Measurements from ENCODE around the gene NPB.

Gene NPB

DNA sequence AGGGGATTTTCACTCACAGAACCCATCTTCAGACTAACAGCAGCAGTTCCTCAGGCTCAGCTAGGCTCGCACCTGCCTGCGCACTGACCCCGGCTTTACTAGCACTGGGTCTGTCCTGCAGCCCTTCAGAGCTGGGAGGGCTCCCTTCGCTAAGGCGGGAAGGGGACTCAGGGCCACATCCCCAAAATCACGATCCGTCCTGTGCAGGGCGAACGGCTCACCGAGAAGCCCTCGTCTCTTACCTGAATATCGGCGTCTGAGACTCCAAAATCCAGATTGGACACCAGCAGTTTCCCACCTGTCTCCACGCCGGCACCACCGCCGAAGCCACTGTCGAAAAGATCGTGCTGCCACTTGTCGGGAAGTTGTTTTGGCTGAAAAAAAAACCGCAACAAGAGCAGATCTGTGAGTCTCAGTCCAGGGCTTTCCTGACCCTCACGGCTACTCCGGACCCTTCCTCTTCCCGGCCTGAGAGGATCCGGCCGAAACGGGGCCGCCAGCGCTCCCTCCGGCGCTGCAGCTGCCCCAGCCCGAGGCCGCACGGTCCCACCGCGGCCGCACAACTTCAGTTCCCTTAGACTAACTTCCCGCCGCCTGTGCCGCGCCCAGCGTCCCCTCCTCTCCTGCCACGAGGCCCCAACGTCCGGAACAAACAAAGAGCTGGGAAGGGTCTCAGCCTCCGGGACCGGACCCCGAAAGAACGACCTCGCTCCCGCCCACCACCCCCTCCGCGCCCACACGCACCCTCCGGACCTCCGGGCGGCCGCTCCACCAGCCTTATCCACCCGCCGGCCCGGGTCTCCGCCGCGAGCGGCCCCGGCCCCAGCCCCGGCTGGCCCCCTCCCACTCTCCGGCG lies 11.4 kb upstream of the NPB start:
- Histone ChIP-seq H2BK15ac (ENCODE audit: low read depth, poor library complexity, severe bottlenecking) (no peak overlapping the region), H2BK120ac (ENCODE audit: low read depth, low read length) (peak overlapping the region; percentile 97)
- 17% methylated on average over 56 of the region's 69 CpGs for WGBS

DNA sequence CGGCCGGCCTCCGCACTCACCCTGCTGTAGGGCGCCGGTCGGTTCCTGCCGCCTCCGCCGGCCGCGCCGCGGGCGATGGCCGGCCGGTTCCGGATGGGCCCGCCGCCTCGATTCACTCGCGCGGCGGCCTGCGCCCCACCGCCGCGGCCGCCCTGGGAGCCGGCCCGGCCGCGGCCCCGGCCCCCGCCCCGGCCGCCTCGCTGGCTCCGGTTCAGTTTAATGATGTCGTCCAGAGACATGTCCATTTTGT lies 10.8 kb upstream of the NPB start:
- DNase-seq, result no peak
- Histone ChIP-seq H3K9me3 (ENCODE audit: control insufficient read depth, low read length) (no peaks in the 10 kb centered on the region), H3K4me2 (ENCODE audit: low read length, poor library complexity, severe bottlenecking) (no peak overlapping the region), H3K18ac (ENCODE audit: low read depth in 1 of 2, low read length in 2 of 2) (peak overlapping the region; percentile 22 to 65), H4K8ac (ENCODE audit: low read length) (peak overlapping the region; percentile 29), H4K91ac (ENCODE audit: low read length) (no peak overlapping the region), H3K4me3 (ENCODE audit: insufficient read depth in 1 of 2, low read depth in 1 of 2, low read length in 2 of 2) (peak overlapping the region; percentile 86 to 95), H3K23ac (ENCODE audit: low read length in 2 of 2) (no peak overlapping the region), H3K4me1 (ENCODE audit: control insufficient read depth, insufficient read depth, low read depth, low read length) (peaks cover 31% of the 10 kb centered on the region), H2BK5ac (ENCODE audit: low read depth, low read length, poor library complexity, severe bottlenecking) (no peak overlapping the region), H3K36me3 (ENCODE audit: control insufficient read depth in 1 of 2, insufficient read depth in 2 of 2, low read depth in 1 of 2, low read length in 2 of 2) (peaks cover 56 to 59% of the 10 kb centered on the region in 2 experiments), H3K4ac (ENCODE audit: low read depth in 1 of 2, low read length in 2 of 2) (peak overlapping the region in 1 of 2 experiments; percentile 88), H2BK120ac (ENCODE audit: low read depth, low read length) (peak overlapping the region; percentile 97), H3K27me3 (ENCODE audit: control insufficient read depth in 1 of 2, insufficient read depth in 1 of 2, low read length in 2 of 2) (no peaks in the 10 kb centered on the region), H2AK5ac (ENCODE audit: low read length, severe bottlenecking) (no peak overlapping the region), H3K14ac (ENCODE audit: low read length in 2 of 2) (no peak overlapping the region), H3K27ac (ENCODE audit: low read length, poor library complexity, severe bottlenecking) (no peak overlapping the region), H2AFZ (ENCODE audit: low read depth, low read length) (no peak overlapping the region), H3K9ac (ENCODE audit: low read length) (peak overlapping the region; percentile 96), H3K79me1 (replicated peaks; ENCODE audit: low read length, poor library complexity, severe bottlenecking) (peaks cover 27% of the 10 kb centered on the region), H2BK12ac (ENCODE audit: low read length in 2 of 2) (no peak overlapping the region), H2BK15ac (ENCODE audit: low read depth, poor library complexity, severe bottlenecking) (no peak overlapping the region)
- WGBS, result under 1% methylated on average over 36 of the region's 40 CpGs

More for the DNA sequence above, 11.4 kb upstream of the NPB start:
- Histone ChIP-seq H2AFZ (ENCODE audit: low read depth, low read length) (no peak overlapping the region), H3K36me3 (ENCODE audit: control insufficient read depth in 1 of 2, insufficient read depth in 2 of 2, low read depth in 1 of 2, low read length in 2 of 2) (peaks cover 58 to 60% of the 10 kb centered on the region in 2 experiments), H3K4me1 (ENCODE audit: control insufficient read depth, insufficient read depth, low read depth, low read length) (peaks cover 37% of the 10 kb centered on the region), H3K23ac (ENCODE audit: low read length in 2 of 2) (peak overlapping the region in 1 of 2 experiments; percentile 89), H4K8ac (ENCODE audit: low read length) (peak overlapping the region; percentile 29), H4K91ac (ENCODE audit: low read length) (peak overlapping the region; percentile 61), H2BK5ac (ENCODE audit: low read depth, low read length, poor library complexity, severe bottlenecking) (no peak overlapping the region), H3K27ac (ENCODE audit: low read length, poor library complexity, severe bottlenecking) (no peak overlapping the region), H3K4me2 (ENCODE audit: low read length, poor library complexity, severe bottlenecking) (peak overlapping the region; percentile 95), H3K4me3 (ENCODE audit: insufficient read depth in 1 of 2, low read depth in 1 of 2, low read length in 2 of 2) (peak overlapping the region; percentile 86 to 95), H3K79me1 (replicated peaks; ENCODE audit: low read length, poor library complexity, severe bottlenecking) (peaks cover 29% of the 10 kb centered on the region), H3K27me3 (ENCODE audit: control insufficient read depth in 1 of 2, insufficient read depth in 1 of 2, low read length in 2 of 2) (no peaks in the 10 kb centered on the region), H3K14ac (ENCODE audit: low read length in 2 of 2) (peak overlapping the region in 1 of 2 experiments; percentile 90), H3K9ac (ENCODE audit: low read length) (peak overlapping the region; percentile 96), H3K9me3 (ENCODE audit: control insufficient read depth, low read length) (no peaks in the 10 kb centered on the region), H2BK12ac (ENCODE audit: low read length in 2 of 2) (peak overlapping the region in 1 of 2 experiments; percentile 72), H3K4ac (ENCODE audit: low read depth in 1 of 2, low read length in 2 of 2) (peak overlapping the region; percentile 36 to 88), H3K18ac (ENCODE audit: low read depth in 1 of 2, low read length in 2 of 2) (peak overlapping the region; percentile 22 to 65), H2AK5ac (ENCODE audit: low read length, severe bottlenecking) (no peak overlapping the region)
- DNase-seq, result peak; percentile 29

DNA sequence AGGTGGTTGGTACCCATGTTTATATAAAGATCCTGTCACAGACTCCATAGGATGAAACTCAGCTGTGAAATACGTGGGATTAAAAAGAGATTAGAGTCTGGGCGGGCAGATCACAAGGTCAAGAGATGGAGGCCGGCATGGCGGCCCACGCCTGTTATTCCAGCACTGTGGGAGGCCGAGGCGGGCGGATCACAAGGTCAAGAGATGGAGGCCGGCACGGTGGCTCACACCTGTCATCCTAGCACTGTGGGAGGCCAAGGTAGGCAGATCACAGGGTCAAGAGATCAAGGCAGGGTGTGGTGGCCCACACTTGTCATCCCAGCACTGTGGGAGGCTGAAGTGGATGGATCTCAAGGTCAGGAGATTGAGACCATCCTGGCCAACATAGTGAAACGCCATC lies 6.6 kb upstream of the NPB start:
- H3K9me3 ChIP-seq (ENCODE audit: control insufficient read depth, low read length), result no peaks in the 10 kb centered on the region

DNA sequence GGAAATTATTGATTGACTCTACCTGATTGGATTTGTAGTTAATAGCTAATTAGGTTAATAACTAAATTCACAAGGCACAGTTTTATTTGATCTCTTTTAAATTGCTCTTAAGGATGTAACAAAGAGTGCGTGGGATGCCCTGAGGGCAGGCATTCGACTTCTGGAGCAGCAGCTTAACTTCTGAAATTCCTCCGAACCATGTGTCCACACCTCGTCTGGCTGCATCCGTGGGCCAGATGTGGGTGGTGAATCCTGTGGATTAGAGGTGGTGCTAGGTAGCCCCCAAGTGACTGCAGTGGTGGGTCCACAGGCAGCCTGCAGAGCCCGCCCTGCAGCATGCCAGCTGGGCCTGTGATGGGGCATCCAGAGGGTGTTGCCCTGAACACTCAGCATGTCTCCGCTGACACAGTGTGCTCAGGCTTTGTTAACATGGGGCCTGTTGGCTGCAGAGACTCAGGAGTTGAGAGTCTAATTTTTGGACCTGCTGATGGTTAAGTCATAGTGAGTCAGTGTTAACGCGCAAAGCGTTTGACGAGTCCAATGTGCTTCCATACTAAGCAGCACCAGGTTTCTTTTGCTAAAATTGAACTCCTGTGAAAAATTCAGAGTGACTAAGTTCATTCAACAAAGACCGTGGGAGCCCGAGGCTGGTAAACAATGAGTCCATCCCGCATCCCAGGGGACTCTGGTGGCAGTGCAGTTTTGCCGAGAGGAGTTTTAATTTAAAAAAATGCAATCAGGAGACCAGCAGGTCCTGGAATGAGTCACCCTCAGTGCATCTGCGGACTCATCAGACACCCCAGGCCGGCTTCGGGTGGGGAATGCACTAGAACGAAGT lies 3.8 kb upstream of the NPB start:
- Histone ChIP-seq H3K4me2 (ENCODE audit: low read length, poor library complexity, severe bottlenecking) (no peak overlapping the region), H3K9ac (ENCODE audit: low read length) (peak overlapping the region; percentile 39), H4K91ac (ENCODE audit: low read length) (no peak overlapping the region), H3K36me3 (ENCODE audit: control insufficient read depth in 1 of 2, insufficient read depth in 2 of 2, low read depth in 1 of 2, low read length in 2 of 2) (peaks cover 52 to 63% of the 10 kb centered on the region in 2 experiments), H3K9me3 (ENCODE audit: control insufficient read depth, low read length) (no peaks in the 10 kb centered on the region), H2AK5ac (ENCODE audit: low read length, severe bottlenecking) (no peak overlapping the region), H3K14ac (ENCODE audit: low read length in 2 of 2) (no peak overlapping the region), H3K18ac (ENCODE audit: low read depth in 1 of 2, low read length in 2 of 2) (peak overlapping the region in 1 of 2 experiments; percentile 13), H3K4me3 (ENCODE audit: insufficient read depth in 1 of 2, low read depth in 1 of 2, low read length in 2 of 2) (no peak overlapping the region), H2BK15ac (ENCODE audit: low read depth, poor library complexity, severe bottlenecking) (no peak overlapping the region), H2BK120ac (ENCODE audit: low read depth, low read length) (peak overlapping the region; percentile 24), H2BK5ac (ENCODE audit: low read depth, low read length, poor library complexity, severe bottlenecking) (no peak overlapping the region), H2AFZ (ENCODE audit: low read depth, low read length) (no peak overlapping the region), H3K4ac (ENCODE audit: low read depth in 1 of 2, low read length in 2 of 2) (no peak overlapping the region), H3K27me3 (ENCODE audit: control insufficient read depth in 1 of 2, insufficient read depth in 1 of 2, low read length in 2 of 2) (peaks cover 0 to 8% of the 10 kb centered on the region in 2 experiments), H3K4me1 (ENCODE audit: control insufficient read depth, insufficient read depth, low read depth, low read length) (peaks cover 48% of the 10 kb centered on the region), H3K27ac (ENCODE audit: low read length, poor library complexity, severe bottlenecking) (peak overlapping the region; percentile 68), H3K79me1 (replicated peaks; ENCODE audit: low read length, poor library complexity, severe bottlenecking) (peaks cover 24% of the 10 kb centered on the region), H4K8ac (ENCODE audit: low read length) (no peak overlapping the region), H2BK12ac (ENCODE audit: low read length in 2 of 2) (no peak overlapping the region), H3K23ac (ENCODE audit: low read length in 2 of 2) (peak overlapping the region in 1 of 2 experiments; percentile 96)
- peak; percentile 90 for DNase-seq
- 42% methylated on average over 19 of the region's 19 CpGs for WGBS

More for the DNA sequence above, 6.6 kb upstream of the NPB start:
- Histone ChIP-seq H2AFZ (ENCODE audit: low read depth, low read length) (no peak overlapping the region), H2BK15ac (ENCODE audit: low read depth, poor library complexity, severe bottlenecking) (no peak overlapping the region), H2BK120ac (ENCODE audit: low read depth, low read length) (no peak overlapping the region), H3K18ac (ENCODE audit: low read depth in 1 of 2, low read length in 2 of 2) (no peak overlapping the region), H2BK12ac (ENCODE audit: low read length in 2 of 2) (no peak overlapping the region), H3K4me2 (ENCODE audit: low read length, poor library complexity, severe bottlenecking) (no peak overlapping the region), H3K14ac (ENCODE audit: low read length in 2 of 2) (no peak overlapping the region), H3K4me3 (ENCODE audit: insufficient read depth in 1 of 2, low read depth in 1 of 2, low read length in 2 of 2) (no peak overlapping the region), H3K23ac (ENCODE audit: low read length in 2 of 2) (no peak overlapping the region), H3K4ac (ENCODE audit: low read depth in 1 of 2, low read length in 2 of 2) (no peak overlapping the region), H4K91ac (ENCODE audit: low read length) (no peak overlapping the region), H3K27me3 (ENCODE audit: control insufficient read depth in 1 of 2, insufficient read depth in 1 of 2, low read length in 2 of 2) (no peaks in the 10 kb centered on the region), H3K9ac (ENCODE audit: low read length) (no peak overlapping the region), H3K79me1 (replicated peaks; ENCODE audit: low read length, poor library complexity, severe bottlenecking) (peaks cover 20% of the 10 kb centered on the region), H3K36me3 (ENCODE audit: control insufficient read depth in 1 of 2, insufficient read depth in 2 of 2, low read depth in 1 of 2, low read length in 2 of 2) (peaks cover 39 to 55% of the 10 kb centered on the region in 2 experiments), H4K8ac (ENCODE audit: low read length) (no peak overlapping the region), H2BK5ac (ENCODE audit: low read depth, low read length, poor library complexity, severe bottlenecking) (no peak overlapping the region), H2AK5ac (ENCODE audit: low read length, severe bottlenecking) (no peak overlapping the region), H3K27ac (ENCODE audit: low read length, poor library complexity, severe bottlenecking) (no peak overlapping the region), H3K4me1 (ENCODE audit: control insufficient read depth, insufficient read depth, low read depth, low read length) (peaks cover 38% of the 10 kb centered on the region)
- DNase-seq, result no peak
- over 99% methylated on average over 8 of the region's 11 CpGs for WGBS

Measured in mesenchymal stem cell (in vitro differentiated cells and primary cell).